Nucleus accumbens (tissue), 56 donors: Measurements from ENCODE around the gene FAM98C.
"Not testable (repeated sequence)": the region's sequence is repeated elsewhere in the genome, so short reads cannot be mapped to it uniquely, and the experiment has no call there.

ENCODE experiments used
- DNase-seq, 56 donors: peaks; one replicate each; lab custom pipeline; 2025; lab: John Stamatoyannopoulos, UW

The FAM98C gene

DNA sequence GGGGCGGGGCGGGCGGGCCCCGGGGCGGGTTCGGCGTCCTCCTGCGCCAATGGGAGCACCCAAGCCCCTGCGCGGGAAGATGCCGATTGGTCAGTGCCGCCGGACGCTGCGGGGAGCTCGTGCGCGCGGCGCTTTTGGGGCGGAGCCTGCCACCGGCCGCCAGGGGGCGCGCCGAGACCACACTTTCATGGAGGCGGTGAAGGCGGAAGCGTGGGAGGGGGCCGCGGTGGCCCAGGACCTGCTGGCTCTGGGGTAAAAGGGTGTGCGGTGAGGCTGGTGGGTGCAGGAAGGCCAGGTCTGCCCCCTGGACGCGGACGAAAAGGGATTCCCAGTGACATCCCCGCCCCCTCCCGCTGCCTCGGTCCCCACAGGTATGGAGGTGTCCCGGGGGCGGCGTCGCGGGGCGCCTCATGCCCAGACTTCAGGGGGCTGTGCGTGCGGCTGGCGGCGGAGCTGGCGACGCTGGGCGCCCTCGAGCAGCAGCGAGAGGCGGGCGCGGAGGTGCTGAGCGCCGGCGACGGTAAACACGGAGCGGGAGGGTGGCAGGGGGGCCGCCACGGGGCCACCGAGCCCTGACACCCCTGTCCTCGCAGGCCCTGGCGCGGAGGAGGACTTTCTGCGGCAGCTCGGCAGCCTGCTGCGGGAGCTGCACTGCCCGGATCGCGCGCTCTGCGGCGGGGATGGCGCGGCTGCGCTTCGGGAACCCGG lies at the start of gene FAM98C:
FAM98C (plus strand) TSS at position 127 of the 708 bp plus-strand sequence; CDS start at position 188, 61 bp downstream.
- peak; percentile 60 to 99 (median 95) for DNase-seq

DNA sequence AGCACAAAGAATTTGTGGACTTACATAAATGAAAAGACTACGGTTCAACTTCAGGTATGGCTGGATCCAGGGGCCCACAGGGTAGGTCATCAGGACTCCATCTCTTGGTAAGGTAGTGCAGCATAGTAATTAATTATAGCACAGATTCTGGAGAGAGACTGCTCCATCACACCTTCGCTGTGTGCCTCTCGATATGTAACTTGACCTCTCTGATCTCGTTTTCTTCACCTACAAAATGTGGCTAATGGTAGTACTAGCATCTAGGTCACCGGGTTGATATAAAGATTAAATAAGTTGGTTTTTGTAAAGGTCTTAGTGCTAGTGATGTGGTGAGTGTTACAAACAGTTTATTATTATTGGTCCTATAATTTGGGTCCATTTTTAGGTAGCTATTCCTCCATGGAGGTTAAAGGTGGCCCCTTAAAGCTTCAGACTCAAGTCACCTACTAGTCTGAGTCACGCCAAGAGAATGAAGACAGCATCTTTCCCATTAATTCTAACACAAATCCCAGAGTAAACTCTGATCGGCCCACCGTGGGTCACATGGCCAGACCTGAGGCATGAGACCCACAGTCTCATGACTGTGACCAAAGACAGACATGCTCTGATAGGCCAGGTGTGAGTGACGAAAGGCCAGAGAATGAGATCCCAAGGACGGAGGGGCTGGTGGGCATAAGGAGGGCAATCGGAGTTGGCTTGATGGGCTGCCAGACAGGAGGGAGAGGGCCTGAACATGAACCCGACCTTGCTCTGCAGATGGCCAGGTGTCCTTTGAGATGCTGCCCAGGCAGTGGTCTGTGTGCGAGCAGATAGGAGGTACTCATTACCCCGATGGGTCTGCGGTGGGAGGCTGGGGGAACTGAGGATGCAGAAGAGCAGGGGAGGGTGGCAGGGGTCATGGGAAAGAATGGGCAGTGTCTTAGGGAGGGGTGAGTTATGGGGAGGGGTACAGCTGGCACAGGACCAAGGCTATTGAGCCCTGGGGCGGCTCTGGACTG lies 46.9 kb upstream of the FAM98C start:
- DNase-seq = no peak

DNA sequence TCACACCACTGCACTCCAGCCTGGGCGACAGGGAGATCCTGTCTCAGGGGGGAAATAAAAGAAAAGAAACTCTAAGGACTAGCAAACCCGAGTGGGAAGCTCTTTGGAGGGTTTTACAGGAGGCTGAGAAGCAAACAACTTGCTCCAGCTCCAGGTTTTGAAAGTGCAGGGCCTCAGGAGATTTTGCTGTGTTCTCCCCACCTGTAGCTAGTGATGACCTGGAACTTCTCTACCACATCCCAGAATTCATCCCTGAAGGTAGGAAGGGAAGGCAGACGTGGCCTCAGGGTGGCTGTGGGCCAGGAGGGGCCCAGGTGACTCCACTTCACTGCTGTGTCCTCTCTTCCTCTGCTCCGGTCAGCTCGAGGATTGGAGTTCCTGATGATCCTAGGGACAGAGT lies 44.8 kb upstream of the FAM98C start:
- DNase-seq = no peak

DNA sequence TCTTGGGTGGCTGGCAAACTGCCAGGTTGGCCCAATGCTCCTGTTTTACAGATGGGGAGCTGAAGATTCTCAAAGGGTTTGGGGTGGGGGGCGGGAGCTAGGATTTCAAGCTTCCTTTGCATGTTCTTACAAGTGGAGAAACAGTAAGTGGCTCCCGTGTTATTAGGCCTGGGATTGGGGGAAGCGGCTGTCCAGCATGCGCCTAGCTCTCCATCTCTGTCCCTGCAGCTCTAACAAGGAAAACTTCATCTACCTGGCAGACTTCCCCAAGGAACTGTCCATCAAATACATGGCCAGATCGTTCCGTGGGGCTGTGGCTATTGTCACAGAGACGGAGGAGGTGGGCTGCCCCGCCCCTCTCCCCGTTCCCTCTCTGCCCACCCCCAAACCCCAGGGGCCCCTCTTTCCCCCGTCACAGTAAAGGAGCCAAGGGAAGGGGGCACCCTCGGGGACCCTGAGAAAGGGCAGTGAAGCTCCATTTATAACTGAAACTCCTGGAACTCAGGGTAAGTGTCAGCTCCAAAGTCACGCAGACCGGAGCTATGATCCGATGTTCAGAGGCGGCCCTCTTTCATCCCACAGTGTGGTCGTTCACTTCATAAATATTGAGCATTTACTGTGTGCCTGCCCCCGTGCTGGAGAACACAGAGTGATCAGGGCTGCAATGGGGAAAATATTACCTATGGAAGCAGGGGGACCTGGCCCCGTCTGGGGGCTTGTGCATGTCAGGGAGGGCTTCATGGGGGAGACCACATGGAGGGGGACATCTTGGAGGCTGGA lies 43.5 kb upstream of the FAM98C start:
- no peak for DNase-seq

DNA sequence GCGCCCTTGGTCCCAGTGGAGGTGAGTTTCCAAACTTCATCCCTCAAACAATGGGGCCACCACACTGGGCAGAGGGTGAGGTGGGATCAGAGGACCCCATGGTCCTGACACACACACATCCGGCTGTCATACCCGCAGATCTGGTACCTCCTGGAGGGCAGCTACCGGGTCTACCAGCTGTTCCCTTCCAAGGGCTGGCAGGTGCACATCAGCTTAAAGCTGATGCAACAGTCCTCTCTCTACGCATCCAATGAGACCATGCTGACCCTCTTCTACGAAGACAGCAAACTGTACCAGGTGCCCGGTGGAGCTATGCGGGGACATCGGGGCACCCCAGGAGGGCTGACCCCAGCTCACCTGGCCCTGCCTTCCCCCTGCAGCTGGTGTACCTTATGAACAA lies 42.5 kb upstream of the FAM98C start:
- DNase-seq = no peak

DNA sequence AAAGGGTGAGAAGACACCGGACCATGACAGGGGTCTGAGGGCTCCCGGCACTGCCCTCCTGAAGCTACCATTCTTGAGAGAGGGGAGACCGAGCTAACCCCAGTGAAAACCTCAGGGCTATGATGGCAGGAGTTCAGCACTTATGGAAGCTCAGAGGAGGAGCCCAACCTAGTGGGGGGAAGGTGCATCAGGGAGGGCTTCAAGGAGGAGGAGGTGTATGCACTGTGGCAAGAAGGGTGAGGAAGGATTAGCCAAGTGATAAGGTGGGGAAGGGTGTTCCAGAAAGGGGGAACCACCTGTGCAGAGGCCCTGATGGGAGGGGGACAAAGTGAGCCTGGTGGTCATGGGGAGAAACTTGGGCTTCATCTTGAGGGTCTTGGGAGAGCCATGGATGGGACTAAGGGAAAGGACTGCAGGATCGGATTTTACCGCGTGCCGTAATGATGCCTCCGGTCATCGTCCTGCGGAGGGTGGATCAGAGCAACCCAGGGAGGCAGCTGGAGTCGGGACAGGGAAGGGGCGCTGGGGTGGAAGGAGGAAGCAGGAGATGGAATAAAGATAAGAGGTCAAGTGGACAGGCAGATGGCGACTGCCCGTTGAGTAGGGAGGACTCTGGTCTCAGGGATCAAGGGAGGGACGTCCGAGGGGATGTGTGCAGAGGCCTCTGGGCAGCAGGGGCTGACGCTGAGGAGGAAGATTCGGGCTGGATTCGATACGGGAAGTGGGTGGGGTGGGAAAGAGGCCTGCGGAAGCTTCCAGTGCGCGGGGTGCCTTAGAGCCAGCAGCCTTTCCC lies 41.9 kb upstream of the FAM98C start:
- no peak for DNase-seq

DNA sequence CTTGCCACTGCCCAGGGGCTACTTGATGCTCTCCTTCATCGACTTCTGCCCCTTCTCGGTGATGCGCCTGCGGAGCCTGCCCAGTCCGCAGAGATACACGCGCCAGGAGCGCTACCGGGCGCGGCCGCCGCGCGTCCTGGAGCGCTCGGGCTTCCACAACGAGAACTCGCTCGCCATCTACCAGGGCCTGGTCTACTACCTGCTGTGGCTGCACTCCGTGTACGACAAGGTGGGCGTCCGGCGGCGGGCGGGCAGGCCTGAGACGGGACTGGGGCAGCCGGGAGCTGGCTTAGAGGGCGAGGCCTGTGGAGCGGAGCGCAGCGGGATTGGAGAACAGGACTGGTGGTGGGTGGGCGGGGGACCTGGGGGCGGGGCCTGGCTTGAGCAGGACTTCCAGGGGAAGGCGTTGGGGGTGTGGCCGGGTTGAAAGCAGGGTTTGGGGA lies 41.2 kb upstream of the FAM98C start:
- DNase-seq = peak in 40 of 56 donors; percentile 1 to 73 (median 28)

DNA sequence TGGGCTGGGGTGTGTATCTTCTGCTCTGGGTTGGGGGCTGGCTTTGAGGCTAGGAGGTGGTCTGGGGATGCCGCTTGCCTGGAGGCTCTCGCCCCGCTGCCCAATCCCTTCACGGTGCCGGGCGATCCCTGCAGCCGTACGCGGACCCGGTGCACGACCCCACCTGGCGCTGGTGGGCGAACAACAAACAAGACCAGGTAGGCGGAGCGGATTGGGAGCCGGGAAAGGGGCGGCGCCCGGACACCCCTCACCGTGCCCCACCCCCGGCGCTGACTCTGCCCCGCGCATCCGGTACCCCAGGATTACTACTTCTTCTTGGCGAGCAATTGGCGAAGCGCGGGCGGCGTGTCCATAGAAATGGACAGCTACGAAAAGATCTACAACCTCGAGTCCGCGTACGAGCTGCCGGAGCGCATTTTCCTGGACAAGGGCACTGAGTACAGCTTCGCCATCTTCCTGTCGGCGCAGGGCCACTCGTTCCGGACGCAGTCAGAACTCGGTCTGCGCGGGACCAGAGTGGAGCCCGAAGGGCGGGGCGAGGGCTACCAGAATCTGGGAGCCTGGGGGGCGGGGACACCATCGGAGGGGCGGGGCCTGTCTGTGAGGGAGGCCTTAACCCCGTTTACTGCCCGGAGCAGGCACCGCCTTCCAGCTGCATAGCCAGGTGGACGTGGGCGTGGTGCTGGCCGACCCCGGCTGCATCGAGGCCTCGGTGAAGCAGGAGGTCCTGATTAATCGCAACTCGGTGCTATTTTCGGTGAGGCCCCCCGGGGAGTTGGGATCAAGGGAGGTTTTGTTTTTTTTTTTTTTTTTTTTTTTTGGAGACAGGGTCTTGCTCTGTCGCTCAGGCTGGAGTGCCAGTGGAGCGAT lies 40.6 kb upstream of the FAM98C start:
- DNase-seq = peak in 8 of 56 donors; percentile 11 to 73 (median 17)

DNA sequence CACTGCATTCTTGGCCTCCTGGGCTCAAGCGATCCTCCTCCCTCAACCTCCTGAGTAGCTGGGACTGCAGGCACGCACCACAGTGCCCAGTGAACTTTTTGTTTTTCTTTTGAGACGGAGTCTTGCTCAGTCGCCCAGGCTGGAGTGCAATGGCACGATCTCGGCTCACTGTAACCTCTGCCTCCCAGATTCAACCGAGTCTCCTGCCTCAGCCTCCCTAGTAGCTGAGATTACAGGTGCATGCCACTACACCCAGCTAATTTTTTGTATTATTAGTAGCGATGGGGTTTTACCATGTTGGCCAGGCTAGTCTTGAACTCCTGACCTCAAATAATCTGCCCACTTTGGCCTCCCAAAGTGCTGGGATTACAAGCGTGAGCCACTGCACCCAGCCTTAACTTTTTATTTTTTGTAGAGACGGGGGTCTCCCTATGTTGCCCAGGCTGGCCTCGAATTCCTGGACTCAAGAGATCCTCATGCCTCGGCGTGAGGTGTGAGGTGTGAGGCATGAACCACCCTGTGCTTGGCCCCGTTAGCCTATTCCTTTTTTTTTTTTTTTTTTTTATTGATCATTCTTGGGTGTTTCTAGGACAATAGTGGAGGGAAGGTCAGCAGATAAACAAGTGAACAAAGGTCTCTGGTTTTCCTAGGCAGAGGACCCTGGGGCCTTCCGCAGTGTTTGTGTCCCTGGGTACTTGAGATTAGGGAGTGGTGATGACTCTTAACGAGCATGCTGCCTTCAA lies 39.8 kb upstream of the FAM98C start:
- not testable (repeated sequence) for DNase-seq

DNA sequence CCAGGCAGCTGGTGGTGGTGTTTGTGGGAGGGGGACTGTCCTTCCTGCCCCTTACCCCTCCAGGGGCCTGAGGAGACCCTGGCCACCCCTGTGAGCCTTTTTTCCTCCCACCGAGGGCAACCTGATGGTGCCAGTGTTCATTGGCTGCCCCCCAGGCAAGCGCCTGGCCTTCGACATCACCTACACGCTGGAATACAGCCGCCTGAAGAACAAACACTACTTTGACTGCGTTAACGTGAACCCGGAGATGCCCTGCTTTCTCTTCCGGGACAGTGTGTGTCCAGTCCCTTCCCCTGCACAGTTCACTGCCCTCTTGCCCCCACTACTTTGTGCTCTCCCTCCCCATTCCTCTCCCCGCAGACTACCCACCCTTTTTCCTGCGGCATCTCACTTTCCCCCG lies 35.9 kb upstream of the FAM98C start:
- no peak for DNase-seq

DNA sequence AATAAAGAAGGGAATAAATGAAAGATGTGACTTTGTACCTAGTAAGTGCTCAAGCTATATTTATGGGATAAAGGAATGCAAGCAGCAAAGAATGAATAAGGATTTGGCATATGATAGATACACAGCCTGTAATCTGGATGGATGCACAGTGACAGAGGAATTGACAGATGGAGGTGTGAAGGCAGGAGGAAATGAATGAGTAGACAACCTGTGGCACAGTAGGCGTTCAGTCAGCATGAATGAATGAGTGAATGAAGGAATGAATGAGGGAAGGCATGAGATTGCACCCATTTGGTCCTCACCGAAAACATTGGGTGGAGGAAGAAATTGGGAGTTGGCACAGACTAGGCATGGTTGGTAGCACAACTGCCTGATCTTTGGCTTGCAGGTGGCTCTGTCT lies 33.3 kb upstream of the FAM98C start:
- DNase-seq = no peak

DNA sequence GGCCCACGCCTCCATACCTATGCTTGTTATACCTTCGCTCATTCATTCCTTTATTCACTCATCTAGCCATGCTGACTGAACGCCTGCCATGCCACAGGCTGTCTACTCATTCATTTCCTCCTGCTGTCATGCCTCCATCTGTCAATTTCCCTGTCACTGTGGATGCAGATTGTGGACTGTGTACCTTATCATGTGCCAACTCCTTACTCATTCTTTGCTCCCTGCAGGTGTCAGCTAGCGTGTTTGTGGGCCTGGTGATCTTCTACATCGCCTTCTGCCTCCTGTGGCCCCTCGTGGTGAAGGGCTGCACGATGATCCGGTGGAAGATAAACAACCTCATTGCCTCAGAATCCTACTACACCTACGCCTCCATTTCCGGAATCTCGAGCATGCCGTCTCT lies 32.6 kb upstream of the FAM98C start:
- no peak for DNase-seq

DNA sequence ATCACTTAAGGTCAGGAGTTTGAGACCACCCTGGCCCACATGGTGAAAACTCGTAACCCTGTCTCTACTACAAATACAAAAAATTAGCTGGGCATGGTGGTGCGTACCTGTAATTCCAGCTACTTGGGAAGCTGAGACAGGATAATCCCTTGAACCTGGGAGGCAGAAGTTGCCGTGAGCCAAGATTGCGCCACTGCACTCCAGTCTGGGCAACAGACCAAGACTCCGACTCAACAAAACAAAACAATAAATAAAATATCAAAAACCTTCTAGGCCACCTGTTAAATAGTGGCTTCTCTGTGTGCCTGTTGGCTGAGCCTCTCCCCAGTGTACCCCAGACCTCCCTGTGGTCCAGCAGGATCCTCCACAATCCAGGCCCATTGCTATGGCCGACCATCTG lies 31.8 kb upstream of the FAM98C start:
- DNase-seq = no peak

DNA sequence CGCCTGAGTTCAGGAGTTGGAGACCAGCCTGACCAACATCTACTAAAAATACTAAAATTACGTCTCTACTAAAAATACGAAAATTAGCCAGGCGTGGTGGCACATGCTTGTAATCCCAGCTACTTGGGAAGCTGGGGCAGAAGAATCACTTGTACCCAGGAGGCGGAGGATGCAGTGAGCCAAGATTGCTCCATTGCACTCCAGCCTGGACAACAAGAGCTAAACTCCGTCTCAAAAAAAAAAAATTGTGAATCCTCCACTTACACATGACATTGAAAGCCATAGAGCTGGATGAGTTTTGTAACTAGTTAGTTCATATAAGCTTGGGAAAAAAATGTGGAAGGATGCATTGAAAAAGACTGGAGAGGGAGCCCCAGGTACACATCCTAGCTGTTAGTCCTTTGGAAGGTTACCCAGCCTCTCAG lies 29.0 kb upstream of the FAM98C start:
- no peak for DNase-seq

DNA sequence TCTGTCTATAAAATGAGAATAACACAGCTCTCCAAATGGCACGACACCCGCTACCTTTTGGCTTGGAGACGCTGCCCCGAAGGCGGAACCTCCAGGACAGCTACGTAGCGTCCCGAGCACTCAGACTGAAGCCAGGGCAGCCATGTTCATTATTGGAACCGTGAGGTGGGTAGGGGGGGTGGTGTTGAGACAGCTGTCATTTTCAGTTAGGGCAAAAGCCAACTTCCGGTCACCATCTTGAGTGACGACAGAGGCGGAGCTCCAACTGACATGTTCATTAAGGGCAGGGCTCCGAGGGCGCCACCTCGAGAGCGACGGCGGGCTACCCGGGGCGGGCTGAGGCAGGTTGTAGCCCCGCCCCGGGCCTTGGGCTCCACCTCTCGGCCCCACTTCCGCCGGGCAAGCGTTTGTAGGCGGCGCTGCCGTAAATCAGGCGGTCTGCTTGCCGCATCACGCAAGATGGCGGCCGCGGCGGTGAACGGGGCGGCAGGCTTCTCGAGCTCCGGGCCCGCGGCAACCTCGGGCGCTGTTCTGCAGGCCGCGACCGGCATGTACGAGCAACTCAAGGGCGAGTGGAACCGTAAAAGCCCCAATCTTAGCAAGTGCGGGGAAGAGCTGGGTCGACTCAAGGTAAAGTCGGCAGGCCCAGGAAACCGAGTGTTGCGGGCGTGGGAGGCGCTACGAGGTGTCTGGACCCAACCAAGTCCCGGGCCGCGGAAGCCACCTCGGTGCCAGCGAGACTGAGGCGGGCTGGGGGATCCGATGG lies 28.4 kb upstream of the FAM98C start, which contains the start of gene PSMD8:
PSMD8 (plus strand) TSS at position 240 of the 766 bp plus-strand sequence; CDS start at position 271, 31 bp downstream.
- DNase-seq = peak; percentile 78 to 100 (median 99)

DNA sequence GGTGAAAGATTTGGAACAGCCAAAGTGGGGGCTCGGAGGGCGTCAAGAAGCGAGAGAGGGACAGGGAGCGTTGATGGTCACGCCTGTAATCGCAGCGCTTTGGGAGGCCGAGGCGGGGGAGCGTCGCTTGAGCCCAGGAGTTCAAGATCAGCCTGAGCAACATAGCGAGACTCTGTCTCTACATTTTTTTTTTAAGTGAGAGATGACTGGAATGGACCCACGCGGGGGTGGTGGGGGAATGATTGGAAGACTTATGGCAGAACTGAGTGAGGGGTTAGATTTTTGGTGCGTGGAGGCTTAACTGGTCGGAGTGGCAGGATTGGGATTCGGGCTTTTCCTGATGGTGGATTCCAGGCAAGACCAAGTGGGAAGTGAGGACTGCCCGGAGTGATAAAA lies 27.8 kb upstream of the FAM98C start:
- DNase-seq = no peak

DNA sequence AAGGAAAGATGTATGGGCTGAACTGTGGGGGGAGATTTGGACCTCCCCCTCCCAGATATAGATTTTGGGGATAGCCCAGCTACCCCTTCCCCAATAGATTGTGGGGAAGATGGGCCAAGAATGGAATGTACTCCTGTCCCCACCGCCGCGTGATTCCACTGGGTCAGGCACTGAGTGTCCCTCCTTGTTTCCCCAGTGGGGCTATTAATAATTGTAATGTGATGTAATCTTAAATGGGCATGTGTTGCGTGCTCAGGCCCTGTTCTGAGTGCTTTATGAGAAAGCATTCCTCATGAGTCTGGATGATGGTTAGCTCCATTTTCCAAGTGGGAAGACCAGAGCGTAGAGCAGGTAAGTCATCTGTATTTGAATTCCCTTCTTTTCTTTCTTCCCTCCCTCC lies 27.1 kb upstream of the FAM98C start:
- no peak for DNase-seq
